Adipose tissue (tissue), 3 donors: ENCODE data around the gene SULF2. TPM values are rescaled to one million over a fixed set of nuclear protein-coding genes. Genes with fewer than 3 reads are reported as not detected.

Experiments used
- H3K27ac ChIP-seq: one replicate; pipeline ENCODE4 v1.5.1; 2013; ENCODE audit warnings: low read depth, low read length
- WGBS, 3 donors: extraction: QIAGEN DNeasy Blood & Tissue Kit; methylation state at CpG; one replicate each; pipeline ENCODE4 v1.1.7; 2013; 5-methylcytosine and 5-hydroxymethylcytosine counted together
- polyA plus RNA-seq, 3 donors: library from polyadenylated mRNA; stranded (reverse); fragments of 200-250 nt; gene quantifications; one replicate each; pipeline ENCODE4 v1.2.3, GENCODE V29; 2013
- donor health status: healthy with polysubstance abuse.
- donor health status: Bipolar disorder and iron deficiency.
- donor health status: healthy.

SULF2 gene
- polyA plus RNA-seq, 3 donors = 8.1 to 57.0 (median 41.0) TPM

GRCh38 chr20:47789081-47789763, 3.9 kb upstream of the SULF2 start:
- 65 to 83% (median 75%) methylated on average over 12 of the region's 12 CpGs for WGBS, 3 donors

GRCh38 chr20:47788741-47789080, 3.4 kb upstream of the SULF2 start:
- H3K27ac ChIP-seq = no peak overlapping the region

More at GRCh38 chr20:47789081-47789763, 3.9 kb upstream of the SULF2 start:
- H3K27ac ChIP-seq = no peak overlapping the region

DNA sequence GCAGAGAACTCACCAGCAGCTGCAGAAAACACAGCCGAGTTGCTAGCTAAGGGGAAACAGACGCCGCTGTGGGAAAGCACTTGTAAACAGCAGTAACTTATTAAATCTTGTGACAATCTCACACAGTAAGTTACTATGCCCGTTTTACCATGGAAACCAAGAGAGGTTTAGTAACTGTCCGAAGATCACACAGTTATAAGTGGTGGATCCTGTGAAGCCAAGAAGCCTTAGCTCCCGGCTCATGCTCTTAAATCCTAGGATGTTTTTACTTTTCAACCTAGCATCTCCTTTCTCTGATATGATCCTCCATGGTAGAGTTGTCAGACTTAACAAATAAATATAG, 1.5 kb upstream of the SULF2 start:
- H3K27ac ChIP-seq = no peak overlapping the region
- 15 to 19% (median 18%) methylated on average over 6 of the region's 6 CpGs for WGBS, 3 donors

More at GRCh38 chr20:47788741-47789080, 3.4 kb upstream of the SULF2 start:
- WGBS, 3 donors = 78 to 88% (median 86%) methylated on average over 11 of the region's 11 CpGs

- no peak overlapping the region for H3K27ac ChIP-seq
- WGBS, 3 donors = 0 to 1% (median 1%) methylated on average over 83 to 86 of the region's 86 CpGs
Measured at GRCh38 chr20:47785854-47786764, 828 bp upstream of the SULF2 start.

GRCh38 chr20:47784599-47785310, 526 bp downstream of the SULF2 start:
- 0 to 1% (median 1%) methylated on average over 45 to 69 of the region's 69 CpGs for WGBS, 3 donors
- no peak overlapping the region for H3K27ac ChIP-seq

- no peak overlapping the region for H3K27ac ChIP-seq
- WGBS, 3 donors = 40 to 55% (median 48%) methylated on average over 23 of the region's 23 CpGs
Measured at GRCh38 chr20:47783828-47784598, 1.3 kb downstream of the SULF2 start.

- 77 to 83% (median 80%) methylated on average over 2 of the region's 2 CpGs for WGBS, 3 donors
- no peak overlapping the region for H3K27ac ChIP-seq
Measured at GRCh38 chr20:47782920-47783552, 2.2 kb downstream of the SULF2 start.

- 87 to 90% (median 88%) methylated on average over 7 of the region's 7 CpGs for WGBS, 3 donors
- H3K27ac ChIP-seq = no peak overlapping the region
Measured at GRCh38 chr20:47782076-47782475, 3.2 kb downstream of the SULF2 start.

DNA sequence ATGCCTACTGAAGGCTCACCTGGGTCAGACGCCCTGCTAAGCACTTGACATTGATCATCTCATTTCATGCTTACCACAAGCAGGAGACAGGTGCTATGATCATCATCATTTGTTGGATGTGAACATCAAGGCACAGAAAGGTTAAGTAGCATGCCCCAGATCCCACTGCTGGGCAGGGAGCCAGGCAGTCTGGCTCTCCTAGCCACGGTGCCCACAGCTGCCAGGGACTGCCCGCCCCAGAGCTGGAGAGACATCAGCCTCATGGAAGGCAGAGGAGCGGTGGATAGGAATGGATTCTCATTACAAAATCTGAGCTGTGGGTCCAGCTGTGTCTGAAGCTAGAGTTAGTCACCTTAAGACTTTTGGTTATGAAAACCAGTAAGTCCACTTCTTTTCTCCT, 3.6 kb downstream of the SULF2 start:
- no peak overlapping the region for H3K27ac ChIP-seq
- WGBS, 3 donors = 72 to 81% (median 73%) methylated on average over 4 of the region's 4 CpGs

GRCh38 chr20:47780720-47781389, 4.4 kb downstream of the SULF2 start:
- H3K27ac ChIP-seq = no peak overlapping the region
- 91 to 95% (median 94%) methylated on average over 10 of the region's 10 CpGs for WGBS, 3 donors

DNA sequence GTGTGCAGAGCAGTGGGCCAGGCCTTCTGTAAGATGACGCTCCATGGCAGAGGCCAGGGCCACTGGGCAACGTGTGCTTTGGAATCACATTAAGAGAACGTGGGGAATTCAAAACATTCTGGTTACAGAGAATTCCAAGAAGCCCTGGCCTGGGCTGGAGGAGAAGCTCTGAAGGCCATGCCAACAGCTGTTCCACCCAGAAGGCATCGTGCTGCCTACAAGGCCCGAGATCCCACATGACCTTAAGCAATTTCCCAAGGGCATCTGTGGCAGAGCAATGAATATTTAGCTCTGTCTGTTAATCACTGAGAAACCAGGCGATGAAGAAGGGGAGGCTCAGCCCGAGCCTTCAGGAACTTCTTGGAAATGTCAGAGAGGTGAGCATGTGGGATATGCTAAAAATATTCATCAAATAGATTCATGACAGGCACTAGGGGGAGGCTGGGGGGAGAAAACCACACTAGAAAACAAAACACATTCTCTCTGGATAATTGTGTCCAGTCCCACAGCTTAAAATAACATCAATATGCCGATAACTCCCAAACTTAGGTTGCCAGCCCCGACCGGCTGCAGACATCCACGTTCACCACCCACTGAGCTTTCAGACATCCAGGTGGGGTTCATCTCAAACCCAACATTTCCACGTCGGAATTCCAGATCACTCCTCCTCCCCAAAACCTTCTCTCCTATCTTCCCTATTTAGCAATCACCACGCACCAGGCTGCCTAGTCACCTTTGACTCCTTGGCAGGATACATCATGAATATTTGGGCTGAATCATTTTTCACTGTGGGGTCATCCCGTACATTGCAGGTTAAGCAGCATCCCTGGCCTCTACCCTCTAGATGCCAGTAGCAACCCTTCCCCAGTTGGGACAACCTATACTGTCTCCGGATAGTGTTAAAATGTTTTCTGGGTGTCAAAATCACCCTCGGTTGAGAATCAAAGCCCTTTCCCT, 6.6 kb downstream of the SULF2 start:
- H3K27ac ChIP-seq = no peak overlapping the region
- 79 to 81% (median 80%) methylated on average over 17 of the region's 17 CpGs for WGBS, 3 donors

GRCh38 chr20:47777220-47777619, 8.1 kb downstream of the SULF2 start:
- no peak overlapping the region for H3K27ac ChIP-seq
- 87 to 93% (median 93%) methylated on average over 4 of the region's 4 CpGs for WGBS, 3 donors

DNA sequence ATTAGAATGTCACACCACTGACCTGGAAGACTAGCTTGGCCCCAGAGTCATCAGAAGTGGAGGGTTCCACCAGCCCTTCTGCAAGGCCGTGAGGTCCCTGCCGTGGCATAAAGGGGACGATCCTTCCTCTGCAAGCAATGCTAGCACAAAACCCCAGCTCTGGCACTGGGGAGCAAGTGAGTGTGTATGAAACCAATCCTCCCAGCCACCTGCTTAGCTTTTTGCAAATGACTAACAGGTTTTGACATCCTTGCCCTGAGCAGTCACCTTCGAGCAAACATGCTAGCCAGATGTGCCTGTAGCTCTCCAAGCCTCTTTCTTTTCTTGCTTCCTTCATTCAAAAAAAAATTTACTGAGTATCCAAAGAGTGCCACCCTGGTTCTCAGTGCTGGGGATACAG, 8.6 kb downstream of the SULF2 start:
- no peak overlapping the region for H3K27ac ChIP-seq
- WGBS, 3 donors = 70 to 91% (median 87%) methylated on average over 4 of the region's 4 CpGs

GRCh38 chr20:47775841-47776240, 9.4 kb downstream of the SULF2 start:
- no peak overlapping the region for H3K27ac ChIP-seq
- WGBS, 3 donors = 77 to 81% (median 81%) methylated on average over 5 of the region's 5 CpGs

DNA sequence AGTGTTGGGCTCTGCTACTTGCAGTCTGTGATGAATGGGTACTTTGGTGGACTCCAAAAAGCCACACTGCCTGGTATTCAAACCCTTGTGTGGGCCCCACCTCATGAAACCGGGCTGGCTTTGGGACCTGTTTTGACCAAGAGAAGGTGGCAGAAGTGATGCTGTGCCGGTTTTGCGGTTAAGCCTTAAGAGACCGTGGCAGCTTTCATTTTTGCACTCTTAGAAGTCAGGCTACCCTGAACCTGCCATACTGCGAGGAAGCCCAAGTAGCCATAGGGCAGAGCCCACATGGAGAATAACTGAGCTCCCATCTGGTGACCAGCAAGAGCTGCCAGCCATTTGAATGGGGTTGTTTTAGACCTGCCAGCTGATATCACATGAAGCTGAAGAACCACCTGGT, 10.2 kb downstream of the SULF2 start:
- 95 to 97% (median 97%) methylated on average over 5 of the region's 5 CpGs for WGBS, 3 donors
- no peak overlapping the region for H3K27ac ChIP-seq

GRCh38 chr20:47774131-47774777, 11.0 kb downstream of the SULF2 start:
- H3K27ac ChIP-seq = no peak overlapping the region
- 34 to 72% (median 55%) methylated on average over 14 of the region's 14 CpGs for WGBS, 3 donors
